NCI-H2196 treated with DMSO at 0.1 percent for 48 hours (cell line): ENCODE measurements around the gene UGT2B7.
"Not testable (repeated sequence)": the region's sequence is repeated elsewhere in the genome, so short reads cannot be mapped to it uniquely, and the experiment has no call there.

ENCODE experiments used
- DNase-seq: peaks from one replicate; lab custom pipeline; 2025; ENCODE audit not compliant: unreplicated experiment; lab: John Stamatoyannopoulos, UW

Gene UGT2B7

GRCh38 chr4:69078852-69079251 is 17.4 kb upstream of the UGT2B7 start:
- no peak for DNase-seq

- no peak for DNase-seq
Measured at GRCh38 chr4:69088473-69088872, 7.8 kb upstream of the UGT2B7 start.

- no peak for DNase-seq
Measured at GRCh38 chr4:69089388-69089787, 6.9 kb upstream of the UGT2B7 start.

GRCh38 chr4:69092190-69092589 is 4.1 kb upstream of the UGT2B7 start:
- DNase-seq, result no peak

GRCh38 chr4:69092980-69093568 is 3.2 kb upstream of the UGT2B7 start:
- DNase-seq, result no peak

GRCh38 chr4:69093681-69094080 is 2.6 kb upstream of the UGT2B7 start:
- DNase-seq, result no peak

GRCh38 chr4:69095301-69095731 is 958 bp upstream of the UGT2B7 start:
- DNase-seq, result no peak

- no peak for DNase-seq
Measured at GRCh38 chr4:69096810-69097209, 536 bp downstream of the UGT2B7 start.

GRCh38 chr4:69098470-69098869 is 2.2 kb downstream of the UGT2B7 start:
- DNase-seq, result no peak

- DNase-seq, result no peak
Measured at GRCh38 chr4:69099910-69100309, 3.6 kb downstream of the UGT2B7 start.

GRCh38 chr4:69102668-69103067 is 6.4 kb downstream of the UGT2B7 start:
- not testable (repeated sequence) for DNase-seq

GRCh38 chr4:69104719-69105275 is 8.5 kb downstream of the UGT2B7 start:
- no peak for DNase-seq

- DNase-seq, result not testable (repeated sequence)
Measured at GRCh38 chr4:69115151-69115850, 19.0 kb downstream of the UGT2B7 start.

GRCh38 chr4:69115851-69116213 is 19.6 kb downstream of the UGT2B7 start:
- DNase-seq, result no peak

- DNase-seq, result no peak
Measured at GRCh38 chr4:69116645-69117321, 20.5 kb downstream of the UGT2B7 start.

GRCh38 chr4:69120870-69121269 is 24.6 kb downstream of the UGT2B7 start:
- no peak for DNase-seq

GRCh38 chr4:69122476-69122875 is 26.2 kb downstream of the UGT2B7 start:
- no peak for DNase-seq

GRCh38 chr4:69124941-69125340 is 28.7 kb downstream of the UGT2B7 start:
- no peak for DNase-seq

- DNase-seq, result no peak
Measured at GRCh38 chr4:69126024-69126423, 29.8 kb downstream of the UGT2B7 start.

GRCh38 chr4:69133993-69134392 is 37.7 kb downstream of the UGT2B7 start:
- no peak for DNase-seq

- no peak for DNase-seq
Measured at GRCh38 chr4:69134471-69134870, 38.2 kb downstream of the UGT2B7 start.

GRCh38 chr4:69141320-69141719 is 45.0 kb downstream of the UGT2B7 start:
- DNase-seq, result no peak
